ENCODE results near the gene SERPINE2. TPM values are rescaled to one million over a fixed set of nuclear protein-coding genes. Genes with fewer than 3 reads are reported as not detected.

Gene SERPINE2
- total RNA-seq, 1 donor from 2014 or later, result 26.9 TPM

DNA sequence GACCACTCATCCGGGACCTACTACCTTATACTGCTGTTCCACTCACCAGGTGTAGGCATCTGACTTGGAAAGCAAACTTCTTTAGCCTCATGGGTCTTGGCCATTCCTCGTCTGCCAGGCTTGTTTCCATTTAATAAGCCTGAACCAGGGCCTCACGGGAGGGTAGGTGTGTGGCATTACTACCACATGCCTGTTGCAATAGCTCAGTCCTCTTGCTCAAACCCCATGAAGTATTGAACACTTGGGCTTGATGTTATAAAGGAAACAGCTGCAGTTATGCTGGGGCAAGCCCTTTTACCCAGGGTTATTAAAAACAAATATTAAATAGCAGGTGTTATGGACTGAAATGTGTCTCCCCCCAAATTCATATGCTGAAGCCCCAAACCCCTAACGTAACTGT lies 60.6 kb downstream of the SERPINE2 start:
- no peak for DNase-seq (ENCODE audit: low read depth)

- DNase-seq (ENCODE audit: low read depth), result no peak
These were observed 62.4 kb downstream of the SERPINE2 start for GRCh38 chr2:223976635-223977226.

DNA sequence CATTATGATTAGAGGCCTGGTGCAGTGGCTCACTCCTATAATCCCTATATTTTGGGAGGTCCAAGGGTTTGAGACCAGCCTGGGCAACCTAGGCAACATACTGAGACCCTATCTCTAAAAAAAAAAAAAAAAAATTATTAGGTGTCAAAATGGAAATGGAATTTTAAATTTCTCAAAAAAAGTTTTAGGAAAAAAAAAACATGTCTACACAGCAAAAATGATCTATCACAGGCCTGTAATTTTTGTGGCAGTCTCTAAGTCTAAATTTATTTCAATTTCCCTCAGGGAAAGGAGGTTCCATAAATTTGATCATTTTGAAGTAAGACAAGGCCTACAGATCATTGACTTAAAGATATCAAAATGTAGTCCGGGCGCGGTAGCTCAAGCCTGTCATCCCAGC lies 65.5 kb downstream of the SERPINE2 start:
- no peak for DNase-seq (ENCODE audit: low read depth)

DNA sequence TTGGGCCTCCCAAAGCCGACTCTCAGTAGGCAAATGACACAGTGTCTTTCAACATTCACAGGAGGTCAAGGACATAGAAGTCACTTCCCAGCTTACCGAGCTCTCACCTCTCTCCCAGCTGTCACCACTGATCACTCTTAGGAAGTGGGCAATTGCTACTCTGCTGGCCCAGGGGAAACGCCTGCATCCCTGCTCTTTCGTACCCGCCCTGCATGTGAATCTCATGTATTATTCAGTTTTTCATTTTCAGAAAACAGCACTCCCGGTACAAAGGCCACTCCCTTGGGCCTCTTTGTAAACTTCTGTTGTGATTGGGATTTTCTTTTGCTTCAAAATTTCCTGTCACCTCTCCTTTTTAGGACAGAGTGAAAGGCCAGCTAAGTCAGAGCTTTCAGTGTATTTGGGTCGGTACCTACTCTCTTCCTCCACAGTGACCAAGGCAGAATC lies 66.4 kb downstream of the SERPINE2 start:
- DNase-seq (ENCODE audit: low read depth), result no peak

GRCh38 chr2:223971731-223972130 lies 67.4 kb downstream of the SERPINE2 start:
- DNase-seq (ENCODE audit: low read depth), result no peak

DNA sequence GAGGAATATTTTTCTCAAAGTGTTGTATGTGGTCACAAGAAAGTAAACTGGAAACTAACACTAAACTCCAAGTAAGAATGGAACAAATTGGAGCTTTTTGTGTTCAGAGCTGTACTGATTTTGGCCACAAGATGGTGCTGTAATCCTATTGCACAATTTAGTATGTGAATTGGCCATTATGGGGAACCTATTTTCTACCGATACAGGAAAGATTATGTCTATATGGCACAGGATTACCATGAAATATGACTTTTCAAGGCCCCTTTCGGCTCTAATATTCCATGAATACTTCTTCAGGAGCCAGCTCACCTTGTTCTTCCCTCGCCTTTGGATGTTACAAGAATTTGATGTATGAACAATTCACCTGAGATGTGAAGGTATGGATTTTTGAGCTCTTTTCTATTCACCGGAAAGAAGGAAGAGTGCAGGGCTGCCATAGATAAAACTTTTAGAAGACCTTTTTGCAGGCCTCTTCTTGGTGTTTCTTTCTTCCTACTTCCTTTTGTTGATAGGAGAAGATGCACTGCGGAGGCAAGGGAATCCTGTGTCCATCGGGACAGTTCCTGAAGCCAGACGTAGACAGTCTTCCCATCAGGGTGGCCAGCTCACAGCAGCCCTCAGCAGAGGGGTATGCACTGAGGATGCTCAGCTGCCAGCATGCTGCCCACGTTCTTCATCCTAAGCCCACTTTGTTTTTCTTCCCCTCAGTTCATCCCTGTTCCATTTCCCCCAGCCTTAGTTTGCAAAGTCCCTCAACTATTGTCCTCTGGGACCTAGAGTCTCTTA lies 68.5 kb downstream of the SERPINE2 start:
- peak; percentile 67 for DNase-seq (ENCODE audit: low read depth)

DNA sequence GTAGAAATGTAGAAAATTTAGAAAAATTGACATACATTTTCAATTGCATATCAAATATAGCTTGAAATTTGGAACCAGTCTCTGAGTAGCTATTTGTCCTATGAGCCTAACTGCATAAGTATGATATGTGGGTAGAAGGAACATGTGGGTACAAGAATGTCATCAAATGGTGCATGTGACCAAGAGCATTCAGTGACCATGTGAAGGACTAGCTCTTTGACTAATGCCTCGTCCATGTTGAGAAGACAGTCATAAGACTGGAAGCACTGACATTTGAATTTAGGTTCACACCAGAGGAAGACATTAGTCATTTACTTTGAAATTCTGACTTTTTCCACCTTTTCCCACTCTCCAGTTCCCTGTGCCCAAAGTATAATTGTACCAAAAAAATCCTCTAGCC lies 69.2 kb downstream of the SERPINE2 start:
- no peak for DNase-seq (ENCODE audit: low read depth)

- DNase-seq (ENCODE audit: low read depth), result no peak
These were observed 69.8 kb downstream of the SERPINE2 start for GRCh38 chr2:223969315-223969714.

DNA sequence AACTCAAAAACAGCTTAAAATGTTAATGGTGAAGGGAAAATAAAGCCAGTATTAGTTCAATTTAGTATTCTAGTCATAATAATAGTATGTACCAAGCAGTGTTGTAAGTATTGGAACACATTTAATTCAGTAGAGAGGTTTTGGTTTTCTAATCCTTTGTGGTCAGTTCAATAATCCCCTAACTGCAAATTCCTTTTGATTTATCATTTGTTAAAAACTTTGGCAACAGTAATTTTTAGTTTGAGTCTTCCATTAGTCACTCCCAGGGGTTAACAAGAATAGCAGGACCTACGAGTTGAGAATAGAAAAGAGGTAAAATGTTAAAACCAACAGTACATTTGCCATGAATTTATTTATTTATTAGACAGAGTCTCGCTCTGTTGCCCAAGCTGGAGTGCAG lies 71.1 kb downstream of the SERPINE2 start:
- no peak for DNase-seq (ENCODE audit: low read depth)

DNA sequence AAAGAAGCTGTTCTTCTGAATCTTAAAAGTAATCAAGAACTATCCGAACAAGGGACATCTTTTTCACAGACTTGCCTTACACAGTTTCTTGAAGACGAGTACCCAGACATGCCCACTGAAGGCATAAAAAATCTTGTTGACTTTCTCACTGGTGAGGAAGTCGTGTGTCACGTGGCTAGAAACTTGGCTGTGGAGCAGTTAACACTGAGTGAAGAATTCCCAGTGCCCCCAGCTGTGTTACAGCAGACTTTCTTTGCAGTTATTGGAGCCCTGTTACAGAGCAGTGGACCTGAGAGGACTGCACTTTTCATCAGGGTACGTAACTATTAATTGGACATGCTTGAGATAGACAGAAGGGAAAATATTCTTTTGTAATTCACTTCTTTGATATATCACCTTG lies 79.4 kb downstream of the SERPINE2 start:
- peak; percentile 32 for DNase-seq (ENCODE audit: low read depth)

DNA sequence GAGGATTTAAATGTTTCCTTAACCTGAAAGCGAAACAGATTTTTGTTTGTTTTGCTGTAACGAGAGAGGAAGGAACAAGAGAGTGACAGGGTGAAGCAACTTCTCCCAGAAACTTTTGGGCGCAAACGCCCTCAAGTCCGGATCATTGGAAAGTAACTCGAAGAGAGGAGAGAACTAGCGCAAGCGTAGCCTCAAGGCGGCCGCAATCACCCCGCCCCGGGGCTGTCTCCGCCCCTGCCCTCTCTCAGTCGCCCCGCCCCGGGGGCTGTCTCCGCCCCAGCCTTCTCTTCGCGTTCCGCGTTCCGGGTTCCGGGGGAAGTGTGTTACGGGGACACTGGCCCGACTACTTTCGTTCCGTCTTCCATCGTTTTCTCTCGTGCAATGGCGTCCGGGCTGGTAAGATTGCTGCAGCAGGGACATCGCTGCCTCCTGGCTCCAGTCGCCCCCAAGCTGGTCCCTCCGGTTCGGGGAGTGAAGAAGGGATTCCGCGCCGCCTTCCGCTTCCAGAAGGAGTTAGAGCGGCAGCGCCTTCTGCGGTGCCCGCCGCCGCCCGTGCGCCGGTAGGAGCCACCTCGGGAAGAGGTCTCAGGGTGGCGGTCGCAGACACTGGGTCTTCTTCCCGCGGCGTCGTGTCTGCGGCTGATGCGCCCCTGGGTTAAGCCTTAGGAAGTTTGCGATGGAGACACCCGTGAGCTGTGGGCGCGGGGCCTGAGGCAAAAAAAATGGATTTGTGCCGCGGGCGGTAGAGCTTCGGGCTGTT lies 81.8 kb downstream of the SERPINE2 start, which contains the start of gene MRPL44:
Gene MRPL44, plus strand, starts transcription at position 372 of the 760 bp plus-strand sequence. Its CDS starts 10 bp downstream, at position 382.
- peak; percentile 97 for DNase-seq (ENCODE audit: low read depth)

GRCh38 chr2:223956300-223956699 lies 82.8 kb downstream of the SERPINE2 start:
- DNase-seq (ENCODE audit: low read depth), result no peak

- DNase-seq (ENCODE audit: low read depth), result no peak
These were observed 84.7 kb downstream of the SERPINE2 start for GRCh38 chr2:223954401-223954800.

GRCh38 chr2:223952280-223952968 lies 86.7 kb downstream of the SERPINE2 start:
- peak; percentile 67 for DNase-seq (ENCODE audit: low read depth)

GRCh38 chr2:223950448-223951347 lies 88.4 kb downstream of the SERPINE2 start:
- no peak for DNase-seq (ENCODE audit: low read depth)

GRCh38 chr2:223949241-223949840 lies 89.7 kb downstream of the SERPINE2 start:
- DNase-seq (ENCODE audit: low read depth), result no peak

DNA sequence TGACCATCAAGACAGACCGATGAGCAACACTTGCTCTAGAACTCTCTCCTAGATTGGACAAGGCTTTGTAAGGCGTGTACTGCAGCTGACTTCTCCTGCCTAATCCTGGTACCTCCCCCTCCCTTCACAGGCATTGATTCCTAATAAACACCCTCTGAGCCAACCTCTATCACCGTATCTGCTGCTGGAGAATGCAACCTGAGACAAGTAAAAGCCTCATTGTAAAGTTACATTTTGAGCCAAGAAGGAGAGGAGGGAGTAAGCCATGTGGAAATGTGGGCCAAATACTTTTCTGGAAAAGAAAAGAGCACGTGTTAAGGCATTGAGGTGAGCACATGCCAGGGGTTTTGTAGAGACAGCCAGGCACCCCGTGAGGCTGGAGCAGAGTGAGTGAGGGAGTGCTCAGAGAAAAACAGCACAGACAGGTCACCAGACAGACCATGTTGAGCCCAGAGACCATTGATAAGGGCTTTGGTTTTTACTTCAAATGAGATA lies 91.3 kb downstream of the SERPINE2 start:
- DNase-seq (ENCODE audit: low read depth), result no peak

DNA sequence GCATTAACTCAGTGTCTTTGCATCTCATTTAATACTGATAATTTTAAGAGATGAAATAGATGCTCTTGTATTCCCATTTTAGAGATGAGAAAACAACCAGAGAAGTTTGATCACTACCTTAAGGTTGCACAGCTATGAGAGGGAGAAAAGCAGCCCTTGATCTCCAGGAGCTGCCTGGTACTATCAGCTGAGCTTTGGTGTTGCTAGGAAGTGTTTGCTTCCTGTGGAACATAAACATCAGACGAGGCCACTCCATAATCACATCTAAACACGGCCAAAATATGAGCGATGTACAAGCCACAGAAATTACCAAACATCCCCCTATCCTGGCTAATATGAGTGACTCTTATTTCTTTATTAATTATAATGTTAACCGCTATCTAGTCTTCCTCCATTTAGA lies 93.3 kb downstream of the SERPINE2 start:
- DNase-seq (ENCODE audit: low read depth), result no peak

DNA sequence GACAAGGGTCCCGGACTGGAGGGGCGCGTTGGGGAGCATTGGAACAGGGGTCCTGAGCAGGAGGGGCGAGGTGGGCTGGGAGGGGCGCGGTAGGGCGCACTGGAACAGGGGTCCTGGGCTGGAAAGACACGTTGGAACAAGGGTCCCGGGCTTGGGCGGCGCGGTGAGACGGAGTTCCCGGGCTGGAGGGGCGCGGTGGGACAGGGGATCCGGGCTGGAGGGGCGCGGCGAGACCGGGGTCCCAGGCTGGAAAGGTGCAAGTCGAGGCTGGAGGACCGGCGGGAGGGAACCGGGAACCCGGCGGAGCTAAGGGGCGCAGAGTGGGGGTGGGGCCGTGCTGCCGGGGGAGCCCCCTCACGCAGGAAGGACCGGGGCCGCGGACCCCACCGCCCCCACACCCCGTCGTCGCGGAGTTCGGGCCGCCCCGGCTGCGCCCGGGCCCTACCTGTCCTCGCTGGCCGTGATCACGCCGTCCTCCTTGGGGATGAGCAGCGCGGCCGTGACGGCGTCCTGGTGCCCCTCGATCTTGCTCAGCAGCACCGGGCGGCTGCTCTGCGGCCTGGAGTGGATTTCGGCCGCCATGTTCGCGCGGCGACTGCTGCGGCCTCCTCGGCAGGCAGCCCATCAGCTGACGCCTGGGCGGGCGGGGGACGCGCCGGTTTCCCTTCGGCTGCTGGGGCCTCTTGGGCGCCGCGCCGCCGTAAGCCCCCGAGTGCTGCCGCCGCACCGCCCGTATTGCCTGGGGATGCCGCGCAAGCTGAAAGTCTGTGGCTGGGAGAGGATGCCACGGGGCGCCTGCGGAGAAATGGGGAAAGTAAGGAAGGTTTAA lies 94.2 kb downstream of the SERPINE2 start, which contains the start of gene WDFY1:
Gene WDFY1, minus strand, starts transcription at position 633 of the 829 bp plus-strand sequence. Its CDS starts 51 bp downstream, at position 582.
- peak; percentile 91 for DNase-seq (ENCODE audit: low read depth)

Measured in myocyte (in vitro differentiated cells).